Activated naive CD8-positive, alpha-beta T cell (primary cell): ENCODE data around the gene TMEM40.
"Not testable (repeated sequence)": the region's sequence is repeated elsewhere in the genome, so short reads cannot be mapped to it uniquely, and the experiment has no call there.

Experiments used
- H3K27ac Mint-ChIP-seq: one replicate; pipeline ENCODE4 v1.8.0; 2021; ENCODE audit warnings: mixed read lengths
- H3K27me3 Mint-ChIP-seq: one replicate; pipeline ENCODE4 v1.8.0; 2021; ENCODE audit warnings: mixed read lengths
- H3K36me3 Mint-ChIP-seq: one replicate; pipeline ENCODE4 v1.8.0; 2021; ENCODE audit warnings: mixed read lengths
- H3K4me1 Mint-ChIP-seq: one replicate; pipeline ENCODE4 v1.8.0; 2021; ENCODE audit warnings: low read depth, mixed read lengths
- H3K4me3 Mint-ChIP-seq: one replicate; pipeline ENCODE4 v1.8.0; 2021; ENCODE audit warnings: mild to moderate bottlenecking, mixed read lengths
- H3K9me3 Mint-ChIP-seq: one replicate; pipeline ENCODE4 v1.8.0; 2021; ENCODE audit warnings: low read depth, mixed read lengths

The TMEM40 gene

GRCh38 chr3:12787967-12788690 lies 29.1 kb upstream of the TMEM40 start:
- H3K4me3 Mint-ChIP-seq, H3K27ac Mint-ChIP-seq, H3K4me1 Mint-ChIP-seq, H3K9me3 Mint-ChIP-seq, H3K36me3 Mint-ChIP-seq, H3K27me3 Mint-ChIP-seq: not testable (repeated sequence)

- H3K36me3 Mint-ChIP-seq, H3K9me3 Mint-ChIP-seq, H3K4me3 Mint-ChIP-seq, H3K27me3 Mint-ChIP-seq, H3K27ac Mint-ChIP-seq, H3K4me1 Mint-ChIP-seq: not testable (repeated sequence)
These were observed 28.3 kb upstream of the TMEM40 start for GRCh38 chr3:12787346-12787745.

GRCh38 chr3:12785096-12785495 lies 26.0 kb upstream of the TMEM40 start:
- H3K36me3 Mint-ChIP-seq: no peaks in the 10 kb centered on the region
- H3K4me1 Mint-ChIP-seq: no peaks in the 10 kb centered on the region
- H3K27me3 Mint-ChIP-seq: peaks cover 9% of the 10 kb centered on the region
- H3K27ac Mint-ChIP-seq: no peak overlapping the region
- H3K4me3 Mint-ChIP-seq: no peak overlapping the region
- H3K9me3 Mint-ChIP-seq: no peaks in the 10 kb centered on the region

- H3K36me3 Mint-ChIP-seq: no peaks in the 10 kb centered on the region
- no peak overlapping the region for H3K4me3 Mint-ChIP-seq
- no peak overlapping the region for H3K27ac Mint-ChIP-seq
- no peaks in the 10 kb centered on the region for H3K4me1 Mint-ChIP-seq
- H3K9me3 Mint-ChIP-seq: no peaks in the 10 kb centered on the region
- peaks cover 9% of the 10 kb centered on the region for H3K27me3 Mint-ChIP-seq
These were observed 23.2 kb upstream of the TMEM40 start for GRCh38 chr3:12782172-12782815.

- H3K27me3 Mint-ChIP-seq: peaks cover 9% of the 10 kb centered on the region
These were observed 21.7 kb upstream of the TMEM40 start for GRCh38 chr3:12780751-12781150.

GRCh38 chr3:12777171-12777570 lies 18.1 kb upstream of the TMEM40 start:
- no peak overlapping the region for H3K27ac Mint-ChIP-seq
- peaks cover 13% of the 10 kb centered on the region for H3K4me1 Mint-ChIP-seq
- no peaks in the 10 kb centered on the region for H3K27me3 Mint-ChIP-seq
- no peak overlapping the region for H3K4me3 Mint-ChIP-seq
- H3K9me3 Mint-ChIP-seq: no peaks in the 10 kb centered on the region
- peaks cover 2% of the 10 kb centered on the region for H3K36me3 Mint-ChIP-seq

More at GRCh38 chr3:12780751-12781150, 21.7 kb upstream of the TMEM40 start:
- Mint-ChIP-seq H3K9me3 (no peaks in the 10 kb centered on the region), H3K4me3 (no peak overlapping the region), H3K27ac (no peak overlapping the region), H3K4me1 (no peaks in the 10 kb centered on the region), H3K36me3 (no peaks in the 10 kb centered on the region)

GRCh38 chr3:12775970-12776369 lies 16.9 kb upstream of the TMEM40 start:
- not testable (repeated sequence) for H3K9me3 Mint-ChIP-seq, H3K27ac Mint-ChIP-seq, H3K36me3 Mint-ChIP-seq, H3K27me3 Mint-ChIP-seq, H3K4me3 Mint-ChIP-seq
- peaks cover 16% of the 10 kb centered on the region for H3K4me1 Mint-ChIP-seq

- Mint-ChIP-seq H3K27me3 (no peaks in the 10 kb centered on the region), H3K27ac (no peak overlapping the region), H3K36me3 (peaks cover 2% of the 10 kb centered on the region), H3K4me3 (no peak overlapping the region), H3K4me1 (peaks cover 16% of the 10 kb centered on the region), H3K9me3 (no peaks in the 10 kb centered on the region)
These were observed 16.2 kb upstream of the TMEM40 start for GRCh38 chr3:12775226-12775625.

GRCh38 chr3:12774619-12775018 lies 15.6 kb upstream of the TMEM40 start:
- H3K27ac Mint-ChIP-seq: no peak overlapping the region
- H3K4me1 Mint-ChIP-seq: peaks cover 16% of the 10 kb centered on the region
- H3K4me3 Mint-ChIP-seq: no peak overlapping the region
- no peaks in the 10 kb centered on the region for H3K9me3 Mint-ChIP-seq
- peaks cover 2% of the 10 kb centered on the region for H3K36me3 Mint-ChIP-seq
- H3K27me3 Mint-ChIP-seq: no peaks in the 10 kb centered on the region

GRCh38 chr3:12773710-12774086 lies 14.6 kb upstream of the TMEM40 start:
- peaks cover 2% of the 10 kb centered on the region for H3K36me3 Mint-ChIP-seq
- no peaks in the 10 kb centered on the region for H3K27me3 Mint-ChIP-seq
- no peaks in the 10 kb centered on the region for H3K9me3 Mint-ChIP-seq
- H3K4me3 Mint-ChIP-seq: no peak overlapping the region
- H3K4me1 Mint-ChIP-seq: peaks cover 16% of the 10 kb centered on the region
- H3K27ac Mint-ChIP-seq: peak overlapping the region; percentile 41

GRCh38 chr3:12773030-12773709 lies 14.1 kb upstream of the TMEM40 start:
- H3K4me1 Mint-ChIP-seq: peaks cover 16% of the 10 kb centered on the region
- H3K4me3 Mint-ChIP-seq: no peak overlapping the region
- H3K27ac Mint-ChIP-seq: peak overlapping the region; percentile 41
- H3K36me3 Mint-ChIP-seq: peaks cover 2% of the 10 kb centered on the region
- H3K9me3 Mint-ChIP-seq: no peaks in the 10 kb centered on the region
- H3K27me3 Mint-ChIP-seq: no peaks in the 10 kb centered on the region

GRCh38 chr3:12772462-12772861 lies 13.4 kb upstream of the TMEM40 start:
- H3K27ac Mint-ChIP-seq: no peak overlapping the region

GRCh38 chr3:12771236-12771635 lies 12.2 kb upstream of the TMEM40 start:
- Mint-ChIP-seq H3K4me3 (no peak overlapping the region), H3K27me3 (no peaks in the 10 kb centered on the region), H3K4me1 (peaks cover 16% of the 10 kb centered on the region), H3K27ac (no peak overlapping the region), H3K9me3 (no peaks in the 10 kb centered on the region), H3K36me3 (peaks cover 2% of the 10 kb centered on the region)

More at GRCh38 chr3:12772462-12772861, 13.4 kb upstream of the TMEM40 start:
- Mint-ChIP-seq H3K4me3 (no peak overlapping the region), H3K27me3 (no peaks in the 10 kb centered on the region), H3K4me1 (peaks cover 16% of the 10 kb centered on the region), H3K9me3 (no peaks in the 10 kb centered on the region), H3K36me3 (peaks cover 2% of the 10 kb centered on the region)

- no peak overlapping the region for H3K4me3 Mint-ChIP-seq
- peaks cover 2% of the 10 kb centered on the region for H3K36me3 Mint-ChIP-seq
- peaks cover 16% of the 10 kb centered on the region for H3K4me1 Mint-ChIP-seq
- H3K9me3 Mint-ChIP-seq: no peaks in the 10 kb centered on the region
- H3K27ac Mint-ChIP-seq: no peak overlapping the region
- H3K27me3 Mint-ChIP-seq: no peaks in the 10 kb centered on the region
These were observed 10.7 kb upstream of the TMEM40 start for GRCh38 chr3:12769761-12770160.
